Measurements from ENCODE around the gene KIAA1549.

KIAA1549 gene

DNA sequence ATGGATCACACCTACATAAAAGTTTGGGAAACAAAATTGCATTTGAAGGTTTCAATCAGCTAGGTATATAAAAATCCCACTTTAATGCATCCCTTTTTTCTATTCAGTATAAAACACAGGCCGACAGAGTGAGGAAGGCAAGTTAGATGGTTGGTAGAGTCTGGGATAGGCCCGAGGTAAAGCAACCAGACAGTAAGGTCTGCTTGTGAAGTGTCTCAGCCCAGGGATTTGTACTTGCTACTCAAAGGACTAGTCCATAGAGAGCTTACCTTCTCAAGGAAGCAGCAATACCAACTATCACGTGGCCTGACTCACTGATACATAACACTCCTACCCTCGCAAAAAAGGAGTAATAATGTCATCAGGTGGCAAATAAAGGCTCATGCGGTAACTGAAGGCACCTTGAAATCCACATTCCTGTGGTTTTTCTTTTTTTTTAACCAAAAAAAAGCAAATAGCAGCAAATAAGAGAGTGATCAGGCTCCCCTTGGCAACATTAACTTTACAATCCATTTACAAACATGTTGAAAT lies 127.0 kb downstream of the KIAA1549 start:
- DNase-seq (ENCODE audit: low read depth, low spot score): no peak

DNA sequence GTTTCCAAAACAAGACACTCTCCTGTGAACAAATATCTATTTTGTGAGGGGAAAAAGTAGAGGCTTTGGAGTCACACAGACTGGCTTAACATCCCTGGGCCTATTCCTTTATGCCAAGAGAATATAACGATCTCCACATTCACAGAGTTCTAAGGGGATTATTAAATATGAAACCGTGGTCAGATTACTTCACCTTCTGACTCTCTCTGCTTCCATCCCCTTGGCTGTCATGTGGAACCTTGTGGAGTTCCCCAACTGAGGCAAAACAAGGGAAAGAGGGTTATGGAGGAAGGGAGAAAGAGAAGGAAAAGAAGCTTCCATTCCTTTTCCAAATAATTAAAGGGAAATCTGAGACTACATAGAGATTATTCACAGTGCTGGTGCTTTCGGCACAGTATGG lies 127.7 kb downstream of the KIAA1549 start:
- no peak for DNase-seq (ENCODE audit: low read depth, low spot score)

DNA sequence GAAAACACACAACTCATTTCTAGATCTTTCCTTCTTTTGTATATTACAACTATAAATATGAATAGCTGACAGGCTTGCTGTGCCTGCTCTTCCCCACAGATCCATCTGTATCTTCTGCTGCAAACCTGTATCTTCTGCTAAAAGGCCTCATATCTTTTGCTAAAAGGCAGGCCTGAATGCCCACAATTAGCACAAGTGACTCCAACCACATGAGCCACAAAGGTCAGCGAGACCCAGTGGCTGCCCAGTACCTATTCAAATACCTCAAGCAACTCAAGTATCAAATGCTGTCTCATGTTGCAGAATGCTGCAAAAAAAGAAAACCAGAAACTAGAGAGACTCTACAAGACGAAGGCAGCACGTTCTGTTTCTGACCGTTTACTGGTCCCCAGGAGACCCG lies 128.7 kb downstream of the KIAA1549 start:
- no peak for DNase-seq (ENCODE audit: low read depth, low spot score)

DNA sequence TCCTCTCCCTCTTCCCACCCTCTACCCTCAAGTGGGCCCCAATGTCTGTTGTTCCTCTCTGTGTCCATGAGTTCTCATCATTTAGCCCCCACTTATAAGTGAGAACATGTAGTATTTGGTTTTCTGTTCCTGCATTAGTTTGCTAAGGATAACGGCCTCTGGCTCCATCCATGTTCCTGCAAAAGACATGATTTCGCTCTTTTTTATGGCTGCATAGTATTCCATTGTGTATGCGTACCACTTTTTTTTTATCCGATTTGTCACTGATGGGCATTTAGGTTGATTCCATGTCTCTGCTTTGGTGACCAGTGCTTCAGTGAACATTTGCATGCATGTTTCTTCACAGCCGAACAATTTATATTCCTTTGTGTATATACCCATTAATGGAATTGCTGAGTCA lies 131.5 kb downstream of the KIAA1549 start:
- DNase-seq (ENCODE audit: low read depth, low spot score): no peak

DNA sequence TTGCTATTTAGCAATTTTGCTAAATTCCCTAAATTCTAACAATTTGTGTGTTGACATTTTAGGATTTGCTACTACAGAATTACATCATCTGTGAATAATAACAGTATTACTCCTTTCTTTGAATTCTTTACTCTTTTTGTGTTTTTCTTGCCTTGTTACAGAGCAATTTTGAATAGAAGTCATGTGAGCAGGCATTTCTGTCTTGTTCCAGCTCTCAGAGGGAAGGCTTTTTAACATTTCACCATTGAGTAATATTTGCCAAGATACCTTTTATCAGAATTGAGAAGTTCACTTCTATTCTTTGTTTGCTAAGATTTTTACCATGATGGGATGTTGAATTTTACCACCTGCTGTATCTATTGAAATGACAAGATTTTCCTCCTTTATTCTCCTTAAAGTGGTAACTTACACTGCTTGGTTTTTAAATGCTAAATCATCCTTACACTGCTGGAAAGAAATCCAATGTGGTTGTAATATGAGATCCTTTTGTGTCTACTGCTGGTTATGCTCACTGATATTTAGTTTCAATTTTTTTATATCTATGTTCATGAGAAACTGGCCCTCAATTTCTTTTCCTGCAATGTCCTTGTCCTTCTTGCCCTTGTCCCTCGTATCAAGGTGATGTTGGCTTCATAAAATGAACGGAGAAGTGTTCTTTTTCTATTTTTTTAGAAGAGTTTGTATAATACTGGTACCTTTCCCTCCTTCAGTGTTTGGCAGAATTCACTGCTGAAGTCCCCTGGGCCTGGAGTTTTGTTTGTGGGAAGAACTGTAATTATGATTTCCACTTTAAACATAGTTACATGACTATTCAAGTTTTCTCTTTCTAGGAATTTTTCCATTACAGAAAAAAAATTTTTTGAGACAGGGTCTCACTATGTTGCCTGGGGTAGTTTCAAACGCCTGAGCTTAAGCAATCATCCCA lies 132.9 kb downstream of the KIAA1549 start:
- DNase-seq (ENCODE audit: low read depth, low spot score): no peak

DNA sequence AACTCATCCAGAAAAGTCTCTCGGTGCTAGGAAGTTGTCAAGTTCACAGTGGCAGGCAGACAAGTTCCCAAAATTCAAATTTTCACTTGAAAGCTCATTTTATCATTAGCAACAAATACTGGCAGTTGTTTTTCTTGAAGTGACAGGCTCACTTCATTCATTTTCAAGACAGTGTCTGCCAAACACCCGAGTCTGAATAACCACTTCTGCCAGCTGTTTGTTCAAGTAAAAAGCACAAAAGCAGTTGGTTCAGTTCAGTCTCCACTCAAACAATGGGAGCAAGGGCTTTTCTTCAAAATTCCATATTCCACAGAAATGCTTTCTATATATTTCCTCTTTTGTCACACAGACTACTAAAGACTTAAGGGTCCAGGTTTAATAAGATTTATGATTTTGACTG lies 135.5 kb downstream of the KIAA1549 start:
- no peak for DNase-seq (ENCODE audit: low read depth, low spot score)

DNA sequence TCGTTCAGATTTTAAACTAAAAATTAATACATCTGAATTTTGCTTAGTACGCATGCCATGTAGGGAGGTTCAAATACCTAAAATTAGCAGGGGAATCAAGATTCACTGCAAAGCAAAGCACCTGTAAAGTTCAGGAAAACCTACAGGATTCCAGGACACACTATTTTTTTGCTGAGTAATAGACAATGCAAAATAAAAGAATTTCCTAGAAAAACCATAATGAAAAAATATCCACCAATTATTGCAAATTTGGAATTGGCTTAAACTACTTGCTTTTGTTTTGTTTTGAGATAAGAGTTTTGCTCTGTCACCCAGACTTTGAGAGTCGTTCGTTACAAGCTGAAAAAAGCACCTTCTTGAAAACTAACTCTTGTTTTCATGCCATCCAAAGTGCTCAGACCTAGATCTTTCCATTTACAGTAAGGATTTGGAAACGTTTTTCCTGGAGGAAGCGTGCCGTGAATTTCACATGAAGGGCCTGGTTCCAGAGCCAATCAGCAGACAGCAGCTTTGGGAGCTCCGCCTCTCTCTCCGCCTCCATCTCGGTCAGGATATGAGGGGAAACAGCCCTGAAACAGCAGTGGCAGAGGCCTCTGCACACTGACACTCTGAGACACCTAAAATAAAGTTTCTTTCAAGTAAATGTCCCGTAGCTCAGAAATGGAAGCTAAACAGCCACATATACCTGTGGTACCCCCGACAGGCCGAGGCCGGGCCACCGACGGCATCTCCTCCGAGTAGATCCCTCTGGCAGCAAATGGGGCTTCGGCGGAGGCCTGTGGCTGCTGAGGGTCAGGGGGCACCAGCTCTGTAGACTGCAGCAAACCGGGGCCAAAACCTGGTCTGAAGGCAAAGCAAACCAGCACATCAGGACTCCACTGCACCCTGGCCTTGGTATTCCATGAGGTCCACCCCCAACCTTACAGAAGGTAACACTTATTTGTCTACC lies 137.3 kb downstream of the KIAA1549 start:
- DNase-seq (ENCODE audit: low read depth, low spot score): no peak

DNA sequence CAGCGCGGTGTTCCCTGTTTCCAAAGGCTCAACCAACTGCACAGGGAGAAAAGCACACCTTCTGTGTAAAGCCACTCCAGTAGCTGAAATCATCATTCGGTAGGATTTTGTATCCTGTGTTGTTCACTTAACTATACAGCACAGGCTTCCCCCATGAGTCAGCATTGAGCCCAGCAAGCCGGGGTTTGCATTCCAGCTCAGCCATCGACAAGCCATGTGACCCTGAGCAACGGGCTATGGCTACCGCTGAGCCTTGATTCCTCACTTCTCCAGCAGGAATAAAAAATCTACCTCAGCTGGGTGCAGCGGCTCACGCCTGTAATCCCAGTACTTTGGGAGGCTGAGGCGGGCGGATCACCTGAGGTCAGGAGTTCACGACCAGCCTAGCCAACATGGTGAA lies 139.1 kb downstream of the KIAA1549 start:
- DNase-seq (ENCODE audit: low read depth, low spot score): no peak

DNA sequence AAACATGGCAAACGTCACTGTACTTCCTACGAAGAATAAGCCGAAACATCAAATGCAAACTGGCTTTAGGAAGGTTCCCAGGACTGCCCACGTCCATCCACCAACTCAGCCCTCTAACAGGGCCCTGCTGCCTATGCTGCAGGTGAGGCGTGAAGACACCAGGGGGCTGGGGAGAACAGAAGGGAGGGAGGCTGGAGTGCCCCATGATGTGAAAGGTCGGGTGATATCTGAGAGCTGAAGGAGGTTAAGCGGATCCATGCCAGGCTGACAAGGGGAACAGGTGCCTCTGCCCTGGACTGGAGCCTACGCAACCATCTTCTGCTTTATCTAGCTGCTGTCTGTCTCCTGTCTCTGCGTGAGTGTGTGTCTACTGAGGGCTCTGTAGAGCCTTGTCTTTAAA lies 143.0 kb downstream of the KIAA1549 start:
- no peak for DNase-seq (ENCODE audit: low read depth, low spot score)

DNA sequence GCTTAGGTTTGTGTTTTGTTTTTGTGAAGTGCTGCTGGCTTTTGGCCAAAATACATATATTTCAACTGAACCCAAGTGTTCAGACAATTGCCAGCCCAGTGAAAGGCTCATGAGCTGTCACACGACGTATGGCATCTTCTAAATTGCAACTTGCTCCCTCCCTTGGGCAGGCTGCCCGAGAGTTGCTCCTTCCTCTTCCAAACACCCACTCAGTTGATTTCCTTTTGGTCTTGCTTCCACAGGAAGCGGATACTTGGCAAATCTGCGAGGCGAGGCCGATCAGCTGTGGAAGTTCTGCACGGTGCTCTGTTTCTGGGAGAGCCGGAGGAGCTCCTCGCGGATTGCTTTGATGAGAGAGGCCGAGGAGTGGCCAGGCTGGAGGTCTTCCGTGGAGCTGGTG lies 143.6 kb downstream of the KIAA1549 start:
- no peak for DNase-seq (ENCODE audit: low read depth, low spot score)

DNA sequence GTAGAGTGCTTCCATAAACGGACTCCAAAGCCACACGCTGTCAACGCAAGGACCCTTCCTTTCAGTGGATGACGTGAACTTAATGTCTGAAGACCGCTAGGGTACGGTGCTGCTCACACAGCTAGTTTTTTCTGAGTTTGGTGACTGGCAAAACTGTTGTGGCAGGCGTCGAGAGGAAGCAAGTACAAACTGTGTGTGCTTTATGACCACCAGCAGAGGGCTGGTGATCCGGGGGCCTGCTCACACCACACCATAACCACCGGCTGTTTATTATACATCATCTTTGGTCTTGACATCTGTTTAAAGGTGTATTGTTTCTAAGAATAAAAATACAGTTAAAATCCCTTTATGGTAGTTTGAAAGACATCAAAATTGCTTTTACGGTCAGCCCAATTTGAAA lies 146.1 kb downstream of the KIAA1549 start:
- no peak for DNase-seq (ENCODE audit: low read depth, low spot score)

DNA sequence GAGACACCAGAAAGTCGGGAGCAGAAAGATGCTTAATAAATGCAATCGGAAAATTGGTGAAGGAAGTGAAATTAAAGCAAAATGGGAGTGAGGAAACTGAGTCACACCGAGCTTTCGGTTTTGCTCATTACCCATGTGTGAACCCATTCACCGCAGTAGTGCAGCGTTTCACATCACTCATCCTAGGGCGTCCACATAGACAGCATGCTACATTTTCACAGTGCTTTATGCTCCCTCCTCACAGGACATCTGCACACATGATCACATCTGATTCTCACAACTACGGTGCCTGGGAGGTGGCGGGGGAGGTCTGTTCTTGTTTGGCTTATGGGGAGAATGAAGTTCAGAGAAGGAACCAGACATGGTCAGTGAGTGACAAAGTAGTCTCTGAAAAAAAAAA lies 146.6 kb downstream of the KIAA1549 start:
- DNase-seq (ENCODE audit: low read depth, low spot score): no peak

DNA sequence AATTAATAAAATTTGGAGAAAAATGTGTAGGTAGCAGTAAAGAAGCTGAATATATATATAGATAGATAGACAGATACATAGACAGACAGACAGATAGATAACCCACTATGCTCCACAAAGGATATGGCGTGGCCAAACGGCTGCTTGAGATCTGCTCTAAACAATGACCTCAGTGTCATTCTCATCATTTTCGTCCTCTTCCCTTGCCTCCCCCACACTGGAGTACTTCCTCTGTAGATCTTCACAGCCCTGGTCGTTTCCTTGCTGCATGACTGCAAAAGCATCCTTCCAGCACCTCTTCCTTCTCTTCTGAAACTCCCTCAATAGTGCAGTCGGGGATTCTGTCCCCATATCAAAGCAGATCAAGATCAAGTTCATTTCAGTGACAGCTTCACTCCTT lies 147.6 kb downstream of the KIAA1549 start:
- DNase-seq (ENCODE audit: low read depth, low spot score): no peak

DNA sequence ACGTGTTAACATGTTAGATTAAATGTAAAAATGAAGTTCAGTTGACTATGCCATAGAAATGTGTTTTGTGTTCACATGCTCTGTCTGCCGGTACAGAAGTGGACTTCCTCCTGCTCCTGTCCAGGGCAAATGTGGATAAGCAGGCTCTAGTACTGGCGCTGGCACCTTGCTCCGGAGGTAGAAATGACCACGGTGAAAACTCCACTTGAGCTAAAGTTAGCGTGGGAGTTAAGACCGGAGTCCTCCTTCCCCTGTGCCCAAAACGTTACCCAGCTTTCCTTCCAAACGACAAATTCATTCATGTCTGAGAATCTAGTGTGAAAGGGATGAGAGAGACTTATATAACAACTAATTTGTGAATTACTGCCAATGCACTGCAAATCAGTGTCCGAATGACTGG lies 148.2 kb downstream of the KIAA1549 start:
- no peak for DNase-seq (ENCODE audit: low read depth, low spot score)

DNA sequence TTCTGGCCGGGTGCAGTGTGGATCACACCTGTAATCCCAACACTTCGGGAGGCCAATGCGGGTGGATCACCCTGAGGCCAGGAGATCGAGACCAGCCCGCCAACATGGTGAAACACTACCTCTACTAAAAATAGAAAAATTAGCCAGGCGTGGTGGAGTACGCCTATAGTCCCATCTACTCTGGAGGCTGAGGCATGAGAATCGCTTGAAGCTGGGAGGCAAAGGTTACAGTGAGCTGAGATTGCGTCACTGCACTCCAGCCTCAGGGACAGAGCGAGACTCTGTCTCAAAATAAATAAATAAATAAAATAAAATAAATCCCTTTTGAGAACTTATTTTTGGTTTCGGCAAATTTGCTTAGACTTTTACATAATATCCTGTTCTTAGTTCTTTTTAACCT lies 151.9 kb downstream of the KIAA1549 start:
- DNase-seq (ENCODE audit: low read depth, low spot score): no peak

DNA sequence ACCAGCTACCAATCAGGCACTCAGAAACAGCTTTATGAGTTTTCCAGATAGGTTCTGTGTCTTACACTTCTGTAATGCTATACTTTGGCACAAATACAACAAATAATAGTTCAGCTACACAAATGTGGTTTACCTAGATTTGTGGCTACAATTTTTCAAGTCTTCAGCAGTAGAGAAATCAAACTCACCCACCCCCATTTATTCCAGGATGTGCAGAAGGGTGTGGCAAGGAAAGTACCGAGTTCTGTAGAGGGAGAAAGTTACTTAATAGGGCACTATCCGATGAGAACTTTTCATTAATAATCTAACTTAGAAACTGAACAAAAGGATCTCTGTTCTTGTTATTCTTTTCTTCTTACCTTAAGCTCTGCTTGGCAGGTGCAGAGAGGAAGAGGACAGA lies 152.9 kb downstream of the KIAA1549 start:
- no peak for DNase-seq (ENCODE audit: low read depth, low spot score)

DNA sequence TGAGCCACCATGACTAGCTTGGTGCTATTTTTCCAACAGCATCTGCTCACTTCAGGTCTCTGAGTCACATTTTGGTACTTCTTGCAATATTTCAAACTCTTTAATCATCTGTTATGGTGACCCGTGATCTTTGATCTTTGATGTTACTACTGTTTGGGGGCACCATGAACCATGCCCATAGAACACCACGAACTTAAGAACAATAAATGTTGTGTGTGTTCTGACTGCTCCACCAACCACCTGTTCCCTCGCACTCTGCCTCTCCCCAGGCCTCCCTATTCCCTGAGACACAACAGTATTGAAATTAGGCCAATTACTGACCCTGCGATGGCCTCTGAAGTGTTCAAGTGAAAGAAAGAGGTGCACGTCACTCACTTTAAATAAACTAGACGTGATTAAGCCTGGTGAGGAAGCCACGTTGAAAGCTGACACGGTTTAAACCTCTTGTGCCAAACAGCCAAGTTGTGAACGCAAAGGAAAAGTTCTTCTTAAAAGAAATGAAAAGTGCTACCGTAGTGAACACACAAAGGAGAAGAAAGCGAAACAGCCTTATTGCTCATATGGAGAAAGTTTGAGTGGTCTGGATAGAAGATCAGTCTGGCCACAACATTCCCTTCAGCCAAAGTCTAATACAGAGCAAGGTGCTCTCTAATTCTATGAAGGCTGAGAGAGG lies 156.0 kb downstream of the KIAA1549 start:
- DNase-seq (ENCODE audit: low read depth, low spot score): no peak

DNA sequence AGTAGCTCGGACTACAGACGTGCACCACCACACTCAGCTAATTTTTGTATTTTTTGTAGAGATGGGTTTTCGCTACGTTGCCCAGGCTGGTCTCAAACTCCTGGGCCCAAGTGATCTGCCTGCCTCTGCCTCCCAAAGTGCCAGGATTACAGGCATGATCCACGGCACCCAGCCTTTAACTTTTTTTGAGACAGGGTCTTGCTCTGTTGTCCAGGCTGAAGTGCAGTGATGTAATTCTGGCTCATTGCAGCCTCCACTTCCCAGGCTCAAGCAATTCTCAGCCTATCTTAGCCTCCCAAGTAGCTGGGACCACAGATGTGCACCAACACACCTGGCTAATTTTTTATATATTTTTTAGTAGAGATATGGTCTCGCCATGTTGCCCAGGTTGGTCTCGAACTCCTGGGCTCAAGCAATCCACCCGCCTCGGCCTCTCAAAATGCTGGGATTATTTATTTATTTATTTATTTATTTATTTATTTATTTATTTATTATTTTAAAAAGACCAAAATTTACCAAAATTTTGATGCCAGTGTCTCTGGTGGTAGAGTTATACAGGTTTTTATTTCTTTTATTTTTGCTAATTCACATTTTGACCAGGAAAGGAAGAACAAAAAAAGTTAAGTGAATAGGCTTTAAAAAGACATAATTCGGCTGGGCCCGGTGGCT lies 158.2 kb downstream of the KIAA1549 start:
- DNase-seq (ENCODE audit: low read depth, low spot score): no peak

DNA sequence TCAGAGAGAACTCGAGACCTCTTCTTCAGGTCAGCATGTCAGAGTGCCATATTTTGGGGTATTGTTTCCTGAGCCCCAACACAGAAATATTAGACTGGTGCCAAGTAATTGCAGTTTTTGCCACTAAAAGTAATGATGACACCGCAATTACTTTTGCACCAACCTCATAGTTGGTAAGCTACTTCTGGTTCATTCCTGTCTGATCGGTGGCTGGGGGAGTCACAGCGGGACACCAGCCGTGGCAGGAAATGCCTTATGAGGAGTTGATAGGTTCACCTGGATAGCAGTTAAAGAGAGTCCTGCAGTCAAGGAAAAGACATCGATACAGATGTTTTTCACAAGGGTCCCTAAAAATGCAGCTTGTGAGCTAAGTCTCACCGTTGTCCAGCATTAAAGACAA lies 159.3 kb downstream of the KIAA1549 start:
- no peak for DNase-seq (ENCODE audit: low read depth, low spot score)

DNA sequence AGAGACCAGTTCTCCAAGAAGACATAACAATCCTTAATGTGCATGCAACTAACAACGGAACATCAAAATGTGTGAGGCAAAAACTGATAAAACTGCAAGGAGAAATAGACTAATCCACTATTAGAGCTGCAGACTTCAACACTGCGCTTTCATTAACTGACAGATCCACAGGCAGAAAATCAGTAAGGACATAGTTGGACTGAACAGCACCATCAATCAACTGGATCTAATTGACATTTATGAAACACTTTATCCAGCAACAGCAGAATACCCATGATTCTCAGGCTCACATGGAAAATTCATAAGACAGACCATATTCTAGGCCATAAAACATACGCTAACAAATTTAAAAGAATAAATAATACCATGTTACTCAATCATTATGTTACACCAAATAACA lies 161.6 kb downstream of the KIAA1549 start:
- no peak for DNase-seq (ENCODE audit: low read depth, low spot score)

DNA sequence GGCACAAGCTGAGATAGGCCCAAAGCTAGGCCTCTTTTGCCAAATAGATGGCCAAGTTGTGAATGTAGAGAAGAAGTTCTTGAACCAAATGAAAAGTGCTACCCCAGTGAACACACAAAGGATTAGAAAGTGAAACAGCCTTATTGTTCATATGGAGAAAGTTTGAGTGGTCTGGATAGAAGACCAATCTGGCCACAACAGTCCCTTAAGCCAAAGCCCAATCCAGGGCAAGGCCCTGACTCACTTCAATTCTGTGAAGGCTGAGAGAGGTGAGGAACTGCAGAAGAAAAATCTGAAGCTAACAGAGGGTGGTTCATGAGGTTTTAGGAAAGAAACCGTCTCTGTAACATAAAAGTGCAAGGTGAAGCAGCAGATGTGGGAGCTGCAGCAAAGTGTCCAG lies 164.5 kb downstream of the KIAA1549 start:
- DNase-seq (ENCODE audit: low read depth, low spot score): no peak
